Prostate gland (tissue), 2 donors: ENCODE data around the gene MIOX. TPM values are rescaled to one million over a fixed set of nuclear protein-coding genes. Genes with fewer than 3 reads are reported as not detected.

Experiments used
- DNase-seq: peaks from one replicate; pipeline ENCODE4 v3.0.0-alpha.2; 2019; ENCODE audit warnings: low spot score
- H3K27ac ChIP-seq, 2 donors: fragments of 200-600 bp; sonication (generic); 2 replicates each; pipeline ENCODE4 v1.5.1; 2017 to 2019
- H3K27me3 ChIP-seq: fragments of 200-600 bp; sonication (generic); replicated peaks from 2 replicates; pipeline ENCODE4 v1.5.1; 2019; ENCODE audit not compliant: insufficient read depth
- H3K36me3 ChIP-seq, 2 donors: fragments of 200-600 bp; sonication (generic); 1 replicate in 1 of 2; 2 replicates in 1 of 2; pipeline versions ENCODE4 v1.5.1 to v1.8.1; 2017 to 2019
- H3K4me1 ChIP-seq: fragments of 200-600 bp; sonication (generic); replicated peaks from 2 replicates; pipeline ENCODE4 v1.5.1; 2019
- H3K4me3 ChIP-seq, 2 donors: fragments of 200-600 bp; sonication (generic); 2 replicates each; pipeline ENCODE4 v1.5.1; 2017 to 2019
- H3K9me3 ChIP-seq: fragments of 200-600 bp; sonication (generic); 2 replicates; pipeline ENCODE4 v1.5.1; 2017
- CTCF ChIP-seq, 4 experiments: fragments of 200-600 bp in 2 of 4; fragments of 450-650 bp in 2 of 4; sonication (generic) in 2 of 4; IDR thresholded peaks; 1 replicate in 3 of 4; 2 replicates in 1 of 4; pipeline ENCODE4 v1.5.1; 2016 to 2019; ENCODE audit warnings: antibody characterized with exemption in 4 of 4, mild to moderate bottlenecking in 2 of 4, moderate library complexity in 2 of 4
- POLR2A ChIP-seq: fragments of 450-650 bp; IDR thresholded peaks from one replicate; pipeline ENCODE4 v1.6.1; 2016; ENCODE audit warnings: antibody characterized with exemption, mild to moderate bottlenecking
- POLR2AphosphoS5 ChIP-seq: sonication (generic); formaldehyde crosslinking; IDR thresholded peaks from one replicate; pipeline ENCODE4 v1.6.1; 2017; ENCODE audit warnings: antibody characterized with exemption
- WGBS: methylation state at CpG from one replicate; pipeline ENCODE4 v1.1.5; 2018; 5-methylcytosine and 5-hydroxymethylcytosine counted together
- intact Hi-C: fragments of 100-400 bp; cut with DNase I; formaldehyde crosslinking; loops from one replicate; pipeline ENCODE4 v1.14.2; 2022
- total RNA-seq, 2 donors: library from RNA; depleted of rRNA; stranded (reverse); fragments of >200 nt; gene quantifications; one replicate each; pipeline ENCODE4 v1.1.0, GENCODE V29; 2016

MIOX gene
- total RNA-seq, 2 donors from 2014 or later = not detected

DNA sequence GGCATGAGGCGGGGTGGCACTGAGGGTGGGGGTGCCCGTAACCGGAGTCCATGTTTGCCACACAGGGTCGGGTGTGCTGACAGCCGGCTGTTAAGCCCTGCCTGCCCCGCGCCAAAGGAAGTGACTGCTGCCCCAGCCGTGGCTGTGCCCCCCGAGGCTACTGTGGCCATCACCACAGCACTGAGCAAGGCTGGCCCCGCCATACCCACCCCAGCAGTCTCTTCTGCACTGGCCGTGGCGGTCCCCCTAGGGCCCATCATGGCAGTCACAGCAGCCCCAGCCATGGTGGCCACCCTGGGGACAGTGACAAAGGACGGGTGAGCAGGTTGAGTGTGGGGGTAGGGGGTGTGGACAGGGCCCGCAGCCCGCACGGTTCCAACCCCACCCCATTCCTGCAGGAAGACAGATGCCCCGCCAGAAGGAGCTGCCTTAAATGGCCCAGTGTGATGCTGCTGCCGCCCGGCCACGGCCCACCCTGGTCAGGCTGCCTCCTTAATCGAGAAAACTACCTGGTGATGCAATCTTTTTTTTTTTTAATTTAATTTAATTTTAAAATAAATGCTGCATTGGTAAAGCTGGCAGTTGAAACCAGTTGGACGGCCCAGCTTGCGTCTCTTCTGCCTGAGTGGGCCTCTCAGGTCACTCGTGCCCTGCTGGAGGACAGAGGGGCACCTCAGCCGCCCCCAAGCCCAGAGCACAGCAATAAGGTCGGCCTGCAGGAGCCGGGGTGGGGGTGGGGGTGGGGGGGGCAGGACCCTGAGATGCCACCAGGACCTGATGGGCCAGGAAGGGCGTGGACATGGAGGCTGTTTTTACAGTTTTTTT lies 42.6 kb upstream of the MIOX start:
- Histone ChIP-seq H3K9me3 (no peaks in the 10 kb centered on the region), H3K27me3 (no peaks in the 10 kb centered on the region), H3K27ac (no peak overlapping the region), H3K4me3 (no peak overlapping the region), H3K4me1 (peaks cover 2% of the 10 kb centered on the region), H3K36me3 (peaks cover 0 to 21% of the 10 kb centered on the region in 2 donors)
- no peak for DNase-seq
- WGBS = 70% methylated on average over 20 of the region's 28 CpGs
- intact Hi-C loops = no loop called here
- TF ChIP-seq CTCF (IDR thresholded peaks at IDR 0.05) (no peak), POLR2AphosphoS5 (no peak), POLR2A (no peak)

- H3K4me3 ChIP-seq = no peak overlapping the region
- peaks cover 2% of the 10 kb centered on the region for H3K4me1 ChIP-seq
- H3K9me3 ChIP-seq = no peaks in the 10 kb centered on the region
- no peak overlapping the region for H3K27ac ChIP-seq
- no peaks in the 10 kb centered on the region for H3K27me3 ChIP-seq
- TF ChIP-seq CTCF (IDR thresholded peaks at IDR 0.05) (no peak), POLR2A (no peak), POLR2AphosphoS5 (no peak)
- no peak for DNase-seq
- peaks cover 0 to 20% of the 10 kb centered on the region in 2 donors for H3K36me3 ChIP-seq
- intact Hi-C loops = no loop called here
- 78% methylated on average over 5 of the region's 5 CpGs for WGBS
Measured at GRCh38 chr22:50444663-50445062, 42.0 kb upstream of the MIOX start.

- intact Hi-C loops = no loop called here
- Histone ChIP-seq H3K36me3 (peaks cover 0 to 14% of the 10 kb centered on the region in 2 donors), H3K9me3 (no peaks in the 10 kb centered on the region), H3K4me1 (peaks cover 2% of the 10 kb centered on the region), H3K27me3 (no peaks in the 10 kb centered on the region), H3K4me3 (no peak overlapping the region), H3K27ac (no peak overlapping the region)
- WGBS = 62% methylated on average over 30 of the region's 30 CpGs
- TF ChIP-seq POLR2A = no peak
- TF ChIP-seq POLR2AphosphoS5 = no peak
- TF ChIP-seq CTCF (IDR thresholded peaks at IDR 0.05) = no peak
- no peak for DNase-seq
Measured at GRCh38 chr22:50445071-50445879, 41.4 kb upstream of the MIOX start.

DNA sequence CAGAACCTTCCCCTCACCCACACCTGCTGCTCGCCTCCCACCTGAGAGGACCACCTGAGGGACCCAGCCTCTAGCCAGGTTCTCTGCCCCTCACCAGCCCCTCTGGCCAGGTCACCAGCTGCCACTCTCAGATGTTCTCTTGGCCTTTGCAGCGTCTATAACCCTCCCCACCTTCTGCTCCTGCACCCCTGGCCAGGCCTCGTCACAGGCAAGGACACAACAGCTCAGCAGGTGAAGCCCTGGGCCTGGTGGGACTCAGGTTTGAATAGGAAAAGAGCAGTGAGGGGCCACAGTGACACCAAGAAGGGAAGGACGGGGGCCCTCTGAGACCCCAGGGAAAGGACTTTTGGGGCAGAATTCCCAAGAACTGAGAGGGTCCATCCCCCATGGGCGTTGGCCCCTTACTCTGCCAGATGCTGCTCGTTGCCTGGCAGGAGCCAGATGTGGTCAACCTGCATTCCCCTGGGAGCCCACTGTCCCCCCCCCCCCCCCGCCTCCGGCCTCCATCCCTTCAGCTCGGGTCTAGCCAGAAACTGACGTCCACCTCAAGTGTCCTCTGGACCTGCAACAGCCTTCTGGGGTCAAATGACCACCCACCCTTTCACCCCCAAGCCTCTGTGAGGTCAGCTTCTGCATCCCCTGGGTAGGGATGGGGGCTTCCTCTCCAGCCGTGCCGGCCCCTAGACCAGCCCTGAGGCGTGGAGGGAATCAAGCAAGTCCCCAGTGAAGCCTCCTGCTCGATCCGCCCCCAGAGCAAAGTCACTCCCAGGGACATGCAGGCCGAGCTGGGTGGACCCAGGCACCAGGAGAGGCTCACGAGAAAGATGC lies 40.6 kb upstream of the MIOX start:
- H3K27ac ChIP-seq = peak overlapping the region in 1 of 2 donors; percentile 57
- DNase-seq = no peak
- no peaks in the 10 kb centered on the region for H3K9me3 ChIP-seq
- no peak for TF ChIP-seq POLR2AphosphoS5
- TF ChIP-seq CTCF (IDR thresholded peaks at IDR 0.05) = no peak
- TF ChIP-seq POLR2A = no peak
- H3K36me3 ChIP-seq = peaks cover 0 to 7% of the 10 kb centered on the region in 2 donors
- H3K4me3 ChIP-seq = no peak overlapping the region
- 83% methylated on average over 17 of the region's 17 CpGs for WGBS
- intact Hi-C loops = no loop called here
- H3K27me3 ChIP-seq = no peaks in the 10 kb centered on the region
- peaks cover 2% of the 10 kb centered on the region for H3K4me1 ChIP-seq
